HCEC 1CT (cell line): ENCODE measurements around the gene ITGA11.

ENCODE experiments used
- DNase-seq: peaks from one replicate; pipeline ENCODE4 v3.0.0-alpha.2; 2017

Gene ITGA11

DNA sequence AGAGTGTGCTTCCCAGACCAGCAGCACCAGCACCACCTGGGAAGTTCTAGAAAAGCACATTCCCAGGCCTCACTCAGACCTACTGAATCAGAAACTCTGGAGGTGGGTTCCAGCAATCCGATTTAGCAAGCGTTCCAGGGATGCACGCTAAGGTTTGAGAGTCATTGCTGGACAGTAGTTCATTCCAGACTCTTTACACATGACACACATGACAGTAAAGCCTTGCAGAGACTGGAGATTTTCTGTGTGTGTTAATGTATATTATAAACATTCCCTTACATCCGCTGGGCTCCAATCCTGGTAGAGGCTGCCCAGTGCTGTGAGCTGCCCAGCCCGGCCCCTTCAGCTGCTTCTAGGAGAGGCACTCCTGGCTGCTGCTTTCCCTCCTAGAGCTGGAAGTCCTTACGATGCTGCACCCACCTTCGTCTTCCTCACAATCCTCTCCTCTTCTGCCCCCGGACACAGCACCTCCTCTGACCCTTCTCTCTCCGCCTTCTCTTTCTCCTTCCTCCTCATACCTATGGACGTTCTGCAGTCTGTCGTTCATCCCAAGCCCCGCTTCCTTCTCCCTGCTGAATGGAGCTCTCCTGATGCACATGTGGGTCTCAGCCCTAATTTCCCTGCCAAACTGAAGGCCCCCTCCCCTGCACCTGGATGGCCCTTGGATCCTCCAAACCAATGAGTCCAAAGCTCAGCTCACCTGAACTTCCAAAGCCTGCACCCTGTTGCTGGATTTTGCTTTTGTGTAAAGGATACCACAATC is 44.4 kb downstream of the ITGA11 start:
- no peak for DNase-seq

DNA sequence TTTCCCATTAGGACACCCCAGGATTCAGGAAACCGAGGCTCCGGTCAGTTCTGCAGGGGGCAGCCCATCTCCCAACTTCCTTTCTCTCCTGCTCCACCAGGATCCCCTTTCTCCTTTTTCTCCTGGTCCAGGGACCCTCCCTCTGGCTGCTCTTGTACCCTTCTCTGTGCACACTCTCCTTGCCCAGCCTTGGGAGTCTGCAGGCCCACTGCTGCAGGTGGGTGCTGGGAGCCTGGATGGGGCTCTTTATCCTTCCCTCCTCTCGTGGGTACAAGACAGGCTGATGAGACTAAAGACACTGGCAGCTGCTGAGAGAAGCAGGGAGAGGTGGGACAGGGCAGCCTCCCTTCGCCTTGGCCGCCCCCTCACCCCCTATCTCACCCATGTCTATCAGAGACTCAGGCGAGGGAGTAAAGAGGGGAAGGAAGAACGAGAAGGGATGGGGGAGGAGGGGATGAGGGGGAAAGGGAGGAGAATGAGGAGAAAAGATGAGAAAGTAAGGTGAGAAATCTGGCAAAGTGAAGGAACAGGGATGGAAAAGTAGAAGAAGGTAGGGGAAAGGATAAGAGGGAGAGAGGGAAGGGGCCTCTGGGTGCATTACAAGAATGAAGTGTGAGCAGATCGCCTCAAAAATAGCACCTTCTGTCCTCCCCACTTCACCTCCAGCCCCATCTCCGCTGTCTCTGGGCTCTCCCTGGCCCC is 45.2 kb downstream of the ITGA11 start:
- DNase-seq: no peak

DNA sequence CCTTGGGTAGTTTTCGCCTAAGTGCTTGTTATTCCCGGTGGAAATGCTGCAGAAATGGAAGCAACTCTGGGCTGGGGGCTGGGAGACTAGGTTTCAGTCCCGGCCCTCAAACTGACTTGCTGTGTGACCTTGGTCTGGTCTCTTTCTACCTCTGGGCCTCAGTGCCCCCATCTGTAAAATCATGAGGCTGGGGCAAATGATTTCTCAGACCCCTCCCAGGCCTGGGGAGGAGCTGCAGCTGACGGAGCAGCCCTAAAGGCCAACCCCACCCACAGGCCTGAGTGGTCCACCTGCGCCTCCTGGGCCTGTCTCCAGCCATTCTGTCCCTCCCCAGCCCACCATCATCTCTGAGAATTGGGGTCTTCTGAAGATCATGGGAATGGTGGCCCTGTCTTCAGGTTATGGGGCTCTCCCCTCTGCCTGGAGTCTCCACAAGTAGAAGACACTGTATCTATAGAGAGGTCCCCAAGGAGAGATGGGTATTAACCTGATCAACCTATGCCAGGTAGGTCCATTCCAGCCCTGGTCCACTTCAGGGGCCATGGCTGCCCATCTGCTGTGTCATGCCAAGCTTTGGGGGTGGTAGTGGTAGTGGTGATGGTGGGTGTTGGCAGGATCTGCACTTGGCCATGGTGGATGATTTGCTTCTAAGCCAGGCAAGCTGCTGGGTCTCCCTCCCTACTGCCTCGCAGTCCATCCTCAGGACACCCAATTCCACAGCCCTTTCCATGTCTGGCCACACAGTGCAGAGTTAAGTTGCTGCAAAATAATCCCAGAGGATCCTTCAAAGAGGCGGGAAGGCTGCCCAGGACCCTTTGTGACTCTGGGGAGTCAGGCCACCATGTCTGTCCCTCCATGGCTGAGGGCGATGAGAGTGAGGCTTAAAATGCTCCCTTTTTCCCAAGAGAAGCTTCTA is 46.0 kb downstream of the ITGA11 start:
- DNase-seq: no peak

DNA sequence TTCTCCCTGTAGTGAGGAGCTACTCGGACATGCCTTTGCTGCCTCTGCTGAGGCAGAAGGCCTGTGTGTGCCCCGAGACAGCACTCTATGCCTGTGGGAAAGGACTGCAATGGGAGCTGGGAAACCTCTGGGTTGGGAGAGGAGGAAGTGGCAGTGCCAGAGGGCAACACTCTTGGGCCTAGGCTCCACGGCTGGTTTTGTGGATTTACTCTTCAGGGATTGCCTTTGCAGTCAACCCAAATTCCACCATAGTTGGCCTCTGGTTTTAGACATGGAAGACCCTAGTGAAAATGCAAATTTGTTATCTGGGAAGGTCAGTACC is 46.8 kb downstream of the ITGA11 start:
- no peak for DNase-seq

DNA sequence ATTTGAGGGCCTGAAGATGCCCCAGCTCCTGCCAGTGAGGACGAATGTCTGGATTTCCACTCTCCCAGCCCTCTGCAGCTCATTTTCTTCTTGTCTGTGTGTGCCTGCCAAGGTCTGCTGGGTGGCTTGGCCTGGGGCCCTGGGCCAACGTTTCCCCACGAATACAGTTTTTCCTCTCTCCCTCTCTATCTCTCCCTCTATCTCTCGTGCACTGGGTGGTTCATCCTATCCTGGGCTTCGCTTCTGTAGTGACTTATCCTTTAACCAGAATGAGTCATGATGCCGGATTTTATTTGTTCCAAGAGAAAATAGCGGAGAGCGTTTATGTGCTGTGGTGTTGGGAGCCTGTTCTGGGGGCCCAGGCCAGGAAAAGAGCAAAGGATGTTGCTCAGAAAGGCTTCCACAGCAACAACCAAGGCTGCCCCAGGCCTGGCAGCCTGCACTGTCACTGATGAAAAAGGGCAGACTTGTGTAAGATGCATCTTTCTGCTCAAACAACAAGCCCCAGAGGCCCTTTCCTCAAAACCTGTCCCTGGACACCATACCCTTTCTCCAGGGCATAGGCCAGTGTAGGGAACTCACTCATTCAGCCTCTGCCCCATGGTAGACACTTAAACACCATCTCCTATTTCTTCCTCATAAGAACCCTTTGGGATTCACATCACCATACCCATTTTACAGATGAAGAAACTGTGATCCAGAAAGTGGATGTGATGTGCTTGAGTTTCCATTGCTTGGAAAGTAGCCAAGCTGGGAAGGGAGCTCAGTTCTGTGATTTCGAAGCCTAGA is 47.3 kb downstream of the ITGA11 start:
- peak; percentile 91 for DNase-seq

DNA sequence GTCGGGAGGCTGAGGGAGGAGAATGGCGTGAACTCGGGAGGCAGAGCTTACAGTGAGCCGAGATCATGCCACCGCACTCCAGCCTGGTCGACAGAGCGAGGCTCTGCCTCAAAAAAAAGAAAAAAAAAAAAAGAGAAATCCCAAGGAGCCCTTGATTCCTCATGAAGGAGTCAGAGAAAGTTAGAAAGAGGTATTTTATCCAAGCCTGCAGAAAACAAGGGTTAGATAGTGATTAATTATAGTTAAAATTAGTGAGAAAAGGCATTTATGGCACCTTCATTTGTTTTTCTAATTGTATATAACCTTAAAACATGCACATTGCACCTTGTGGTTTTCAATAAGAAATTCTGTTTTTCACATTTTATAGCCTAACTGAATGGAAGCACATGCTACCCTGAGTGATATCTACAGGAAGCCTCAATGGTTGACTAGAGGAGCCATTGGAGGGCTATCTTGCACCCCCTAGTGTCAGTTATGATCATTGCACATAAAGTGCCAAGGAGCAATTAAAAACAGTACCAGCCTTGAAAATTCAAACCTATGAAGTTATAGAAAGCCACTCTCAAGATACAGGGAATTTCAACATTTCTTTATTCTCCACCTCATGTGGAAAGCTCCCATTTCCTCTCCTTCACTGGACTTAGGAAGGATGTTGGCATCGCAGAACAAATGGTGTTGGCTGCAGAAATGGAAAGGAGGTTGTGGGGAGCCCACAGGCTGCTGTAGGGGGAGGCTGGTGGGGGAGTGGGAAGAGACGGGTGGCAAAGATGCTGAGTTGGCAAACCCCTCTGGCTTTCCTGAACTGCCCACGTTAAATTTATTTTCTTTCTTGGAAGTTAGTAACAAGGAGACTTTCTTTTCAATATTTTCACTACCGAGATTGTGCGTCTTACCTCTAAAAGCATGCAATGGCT is 48.5 kb downstream of the ITGA11 start:
- DNase-seq: peak; percentile 47

DNA sequence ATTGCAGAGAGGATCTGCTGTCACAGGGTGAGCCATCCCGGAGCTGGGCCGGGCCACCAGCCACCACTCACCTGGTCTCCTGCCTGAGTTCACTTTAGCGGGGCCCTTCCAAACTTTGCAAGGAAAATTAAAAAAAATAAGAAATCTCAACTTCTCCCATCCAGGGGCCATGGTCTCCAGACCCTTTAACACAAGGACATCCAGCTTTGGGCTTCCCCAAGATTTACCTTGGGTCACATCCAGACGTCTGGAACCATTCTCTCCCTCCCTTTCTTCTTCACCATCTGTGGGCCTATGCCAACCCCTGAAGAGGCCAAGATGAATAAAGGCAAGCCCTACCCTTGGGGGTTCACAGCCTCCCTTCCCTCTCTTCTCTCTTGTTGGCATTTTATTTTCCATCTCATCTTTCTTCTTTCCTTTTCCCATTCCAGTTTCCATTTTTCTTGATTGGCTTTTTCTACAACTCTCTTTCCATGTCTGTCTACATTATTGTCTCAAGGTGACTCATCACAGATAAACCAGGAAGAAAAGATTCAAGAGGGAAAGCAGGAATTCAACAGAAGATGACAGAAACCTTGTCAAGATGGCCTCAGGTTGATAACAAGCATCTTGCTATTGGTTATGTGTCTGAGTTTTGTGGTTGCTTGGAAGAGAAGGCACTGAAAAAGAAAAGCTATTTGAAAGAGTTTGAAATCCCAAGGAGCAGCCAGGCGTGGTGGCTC is 49.5 kb downstream of the ITGA11 start:
- DNase-seq: no peak

DNA sequence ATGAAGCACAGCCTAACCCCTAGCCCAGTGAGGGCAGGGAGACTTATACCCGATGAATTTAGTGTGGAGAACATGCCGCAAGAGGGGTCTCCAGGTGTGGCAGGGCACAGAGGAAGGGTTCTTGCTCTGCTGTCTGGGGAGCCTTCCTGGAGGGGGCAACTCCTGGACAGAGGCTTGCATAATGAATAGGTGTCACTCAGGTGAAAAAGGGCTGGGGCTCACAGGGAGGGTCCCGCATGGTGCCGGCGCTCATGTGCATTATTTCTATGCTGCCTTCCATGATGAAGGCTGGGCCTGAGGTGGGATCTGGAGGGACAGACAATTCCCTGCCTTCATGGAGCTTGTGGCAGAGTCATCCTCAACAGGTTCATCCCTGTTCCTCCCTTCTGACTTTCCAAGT is 51.5 kb downstream of the ITGA11 start:
- no peak for DNase-seq

DNA sequence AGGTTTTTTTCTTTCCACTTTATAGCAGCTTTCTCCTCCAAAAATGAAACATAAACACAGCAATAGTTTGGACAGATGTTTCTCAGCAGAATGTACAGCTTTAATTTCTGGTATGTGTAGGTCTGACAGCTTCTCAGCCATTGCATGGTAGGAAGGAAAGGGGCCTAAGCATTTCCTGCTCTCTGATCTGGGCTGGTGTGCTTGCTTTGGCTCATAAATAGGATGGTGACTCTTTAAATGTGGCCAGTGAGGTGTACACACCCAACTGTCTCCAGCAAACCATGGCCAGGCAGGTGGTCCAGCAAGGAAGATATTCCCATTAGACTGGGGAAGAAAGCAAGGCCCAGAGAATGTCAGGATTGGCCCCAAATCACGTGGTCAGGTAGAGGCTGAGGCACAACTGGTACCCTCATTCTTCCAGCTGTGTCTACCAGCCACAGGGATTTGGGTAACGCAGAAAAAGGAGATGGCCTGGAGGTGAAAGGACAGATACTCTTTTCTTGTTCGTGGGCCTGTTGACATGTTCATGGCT is 52.1 kb downstream of the ITGA11 start:
- no peak for DNase-seq

DNA sequence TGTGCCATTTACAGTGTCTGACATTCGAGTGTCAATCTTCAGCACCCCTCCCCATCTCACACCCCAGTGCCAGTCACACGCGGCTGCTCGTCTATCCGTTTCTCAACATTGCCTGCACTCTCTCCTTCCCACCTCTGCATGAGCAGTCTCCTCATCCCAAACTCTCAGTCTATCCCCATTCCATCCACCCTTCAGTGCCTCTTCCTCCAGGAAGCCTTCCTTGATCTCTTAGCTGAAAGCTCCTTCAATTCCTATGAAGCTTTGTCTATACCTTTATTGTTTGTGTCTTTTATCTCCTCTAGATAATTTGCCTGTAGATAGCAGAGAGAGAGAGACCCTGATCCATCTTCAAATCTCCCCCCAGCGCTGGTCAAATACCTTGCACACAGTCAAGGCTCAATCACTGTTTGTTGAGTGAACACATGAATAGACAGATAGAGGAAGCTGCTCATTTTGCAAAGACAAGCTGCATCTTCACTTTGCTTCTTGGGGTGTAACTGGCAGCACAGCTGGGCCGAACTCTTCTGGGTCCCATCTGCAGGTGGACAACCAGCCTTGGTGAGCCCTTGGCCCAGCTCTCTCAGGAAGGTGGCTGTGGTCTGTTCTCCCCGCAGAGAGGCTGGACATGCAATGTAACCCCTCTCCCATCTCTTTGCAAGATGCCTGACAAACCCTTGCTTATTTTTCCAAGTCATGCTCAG is 52.8 kb downstream of the ITGA11 start:
- no peak for DNase-seq

DNA sequence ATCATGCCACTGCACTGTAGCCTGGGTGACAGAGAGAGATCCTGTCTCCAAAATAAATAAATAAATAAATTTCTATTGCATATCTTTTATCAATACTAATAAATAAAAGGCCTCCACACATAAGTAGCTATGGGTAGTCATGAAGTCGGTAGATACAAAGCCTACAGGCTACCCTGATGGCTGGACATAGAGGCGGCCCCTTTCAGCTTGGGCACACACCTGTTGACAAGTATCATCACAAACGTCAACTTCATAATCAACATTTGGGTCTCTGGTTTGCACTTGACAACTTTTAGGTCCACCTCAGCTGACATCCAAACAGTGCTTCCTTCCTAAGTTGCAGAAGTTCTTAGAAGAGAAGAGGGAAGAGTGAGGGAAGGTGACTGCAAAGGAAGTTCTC is 53.4 kb downstream of the ITGA11 start:
- no peak for DNase-seq

DNA sequence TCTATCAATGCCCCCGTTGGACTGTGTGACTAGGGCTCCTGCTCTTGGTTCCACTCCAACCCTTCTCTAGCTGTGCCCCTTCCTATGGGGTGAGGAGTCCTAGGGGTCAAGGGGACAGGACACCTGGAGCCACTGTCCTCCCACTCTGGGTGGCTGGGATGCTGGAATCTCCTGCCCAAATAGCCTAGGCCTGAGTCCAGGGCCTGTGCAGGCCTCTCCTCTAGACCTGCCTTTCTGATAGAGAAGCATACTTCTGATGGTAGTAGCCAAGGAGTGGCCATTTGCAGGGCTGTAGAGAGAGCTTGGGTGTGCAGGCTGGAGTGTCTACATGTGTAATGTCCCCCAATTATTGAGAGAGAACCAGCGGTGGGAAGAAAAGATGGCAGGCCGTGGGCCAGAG is 54.2 kb downstream of the ITGA11 start:
- DNase-seq: no peak

DNA sequence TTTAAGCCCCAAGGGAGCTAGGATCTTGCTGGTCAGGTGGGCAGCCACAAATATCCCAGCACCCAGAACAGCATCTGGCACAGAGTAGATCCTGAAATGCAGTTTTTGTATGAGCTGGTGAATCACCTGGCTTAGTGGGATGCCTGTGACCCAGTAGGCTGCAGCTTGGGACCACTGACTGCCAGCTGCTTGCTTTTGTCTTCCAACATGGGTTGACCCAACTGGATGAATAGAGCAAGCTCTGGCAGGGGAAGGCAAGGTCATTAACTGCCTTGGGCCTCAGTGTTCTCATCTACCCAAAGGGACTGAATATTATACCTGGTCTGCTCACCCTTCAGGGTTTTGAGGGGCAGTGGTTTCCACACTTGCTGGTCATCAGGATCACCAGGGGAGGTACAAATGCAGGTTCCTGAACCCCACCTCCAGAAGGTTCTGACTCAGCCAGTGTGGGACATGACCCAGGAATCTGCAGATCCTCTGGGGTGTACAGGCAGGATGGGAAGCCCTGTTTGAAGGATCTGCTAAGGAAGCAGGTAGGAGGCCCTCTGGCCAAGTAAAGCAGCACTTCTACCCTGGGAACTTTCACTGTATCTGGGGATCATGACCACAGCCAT is 55.4 kb downstream of the ITGA11 start:
- DNase-seq: no peak

DNA sequence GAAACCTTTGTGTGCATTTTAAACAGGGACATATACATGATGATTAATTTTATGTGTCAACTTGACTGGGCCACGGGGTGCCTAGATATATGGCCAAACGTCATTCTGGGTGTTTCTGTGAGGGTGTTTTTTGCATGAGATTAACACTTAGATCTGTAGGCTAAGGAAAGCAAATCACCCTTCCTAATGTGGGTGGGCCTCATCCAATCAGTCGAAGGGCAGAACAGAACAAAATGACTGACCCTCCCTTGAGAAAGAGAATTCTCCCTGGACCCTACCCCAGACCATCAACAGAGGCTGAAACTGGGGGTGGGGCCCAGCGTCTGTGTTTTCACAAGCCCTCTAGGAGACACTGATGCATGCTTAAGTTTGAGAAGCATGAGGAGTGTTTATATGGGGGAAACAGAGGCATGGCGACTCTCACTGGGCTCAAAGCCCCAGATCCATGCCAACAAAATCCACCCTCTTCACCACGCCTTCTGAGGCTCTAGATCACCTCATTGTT is 56.2 kb downstream of the ITGA11 start:
- DNase-seq: no peak

DNA sequence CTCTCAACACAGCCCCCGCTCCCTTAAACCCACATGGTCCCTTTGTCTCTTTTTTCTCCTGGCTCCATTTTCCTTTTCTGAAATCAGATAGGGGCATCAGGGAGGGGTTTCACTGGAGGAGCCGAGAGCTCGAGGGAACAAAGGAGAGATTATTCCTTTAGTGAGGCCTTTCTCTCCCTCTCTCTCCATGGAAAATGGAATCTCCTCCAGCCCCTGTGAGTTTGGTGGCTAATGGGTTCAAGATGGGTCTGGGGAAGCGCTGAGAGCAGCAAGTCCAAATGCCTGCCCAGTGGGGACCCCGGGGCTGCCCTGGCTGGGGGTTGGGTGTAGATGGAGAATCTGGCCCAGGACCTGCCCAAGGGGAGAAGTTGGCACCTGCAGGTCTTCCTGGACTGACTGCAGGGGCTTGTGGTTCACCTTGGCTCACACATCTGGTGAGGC is 56.8 kb downstream of the ITGA11 start:
- no peak for DNase-seq

DNA sequence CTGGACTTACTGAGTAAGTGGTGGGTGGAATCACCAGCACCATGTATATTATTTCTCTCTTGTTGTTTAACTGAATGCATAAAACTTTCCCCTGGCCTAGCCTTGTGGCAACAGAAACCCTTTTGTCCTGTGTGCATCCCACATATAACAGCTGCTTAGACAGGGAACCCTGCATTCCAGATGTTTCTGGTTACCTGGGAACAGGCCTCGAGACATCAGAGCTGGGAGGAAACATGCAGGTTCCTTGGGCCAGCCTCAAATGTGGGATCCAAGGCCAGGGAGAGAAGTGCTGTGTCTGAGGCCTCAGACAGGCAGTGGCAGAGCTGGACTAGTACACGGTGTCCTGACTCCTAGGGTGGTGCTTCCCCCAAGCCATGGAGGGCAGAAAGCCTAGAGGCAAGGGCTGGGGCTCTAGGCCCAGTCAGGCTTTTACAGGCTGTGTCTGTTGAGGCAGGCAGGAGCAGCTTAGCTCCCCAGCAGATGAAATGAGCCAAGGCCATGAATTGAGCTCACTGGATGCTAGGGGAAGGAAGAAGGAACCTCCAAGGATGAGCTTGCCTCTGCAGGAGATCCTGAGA is 57.7 kb downstream of the ITGA11 start:
- DNase-seq: no peak

DNA sequence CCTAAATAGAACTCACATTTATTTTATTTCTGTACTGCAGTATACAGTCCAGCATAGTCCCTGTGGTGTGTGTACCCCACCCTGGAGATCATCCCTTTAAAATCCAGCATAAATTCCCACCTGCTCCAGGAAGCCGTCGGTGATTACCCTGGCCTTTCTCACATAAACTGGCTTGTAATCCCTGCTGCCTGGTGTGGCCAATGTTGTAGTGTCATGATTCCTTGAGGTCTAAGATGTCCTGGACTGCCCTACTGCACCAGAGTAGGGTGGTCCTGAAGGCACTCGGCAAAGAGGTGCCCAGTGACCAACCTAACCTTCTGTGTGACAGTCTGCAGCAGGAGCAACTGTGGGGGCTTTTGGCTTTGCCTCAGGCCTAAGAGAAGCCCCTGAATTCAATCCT is 58.9 kb downstream of the ITGA11 start:
- DNase-seq: no peak

DNA sequence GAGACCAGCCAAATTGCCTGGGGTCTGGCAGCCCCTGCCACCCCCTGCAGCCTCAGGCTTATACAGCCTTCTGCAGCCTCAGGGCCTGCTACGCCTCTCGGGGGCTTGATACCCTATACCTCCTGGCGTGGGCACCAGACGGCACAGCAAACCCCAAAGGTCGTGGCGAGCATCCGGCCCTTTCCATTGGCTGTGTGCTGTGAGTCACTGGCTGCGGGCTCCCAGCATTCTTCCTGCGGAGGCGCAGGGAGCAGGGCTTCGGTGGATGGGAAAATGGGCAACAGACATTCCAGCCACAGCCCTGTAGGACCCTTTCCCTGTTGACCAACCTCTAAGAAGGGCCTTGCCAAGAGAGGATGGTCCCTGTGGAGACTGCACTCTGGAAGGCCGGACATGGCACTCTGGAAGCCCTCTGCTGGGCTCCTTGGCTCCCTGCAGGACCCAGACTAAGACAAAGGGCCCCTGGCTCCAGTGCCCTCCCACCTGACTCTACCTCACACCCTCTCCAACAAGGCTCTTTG is 59.6 kb downstream of the ITGA11 start:
- DNase-seq: peak; percentile 30

DNA sequence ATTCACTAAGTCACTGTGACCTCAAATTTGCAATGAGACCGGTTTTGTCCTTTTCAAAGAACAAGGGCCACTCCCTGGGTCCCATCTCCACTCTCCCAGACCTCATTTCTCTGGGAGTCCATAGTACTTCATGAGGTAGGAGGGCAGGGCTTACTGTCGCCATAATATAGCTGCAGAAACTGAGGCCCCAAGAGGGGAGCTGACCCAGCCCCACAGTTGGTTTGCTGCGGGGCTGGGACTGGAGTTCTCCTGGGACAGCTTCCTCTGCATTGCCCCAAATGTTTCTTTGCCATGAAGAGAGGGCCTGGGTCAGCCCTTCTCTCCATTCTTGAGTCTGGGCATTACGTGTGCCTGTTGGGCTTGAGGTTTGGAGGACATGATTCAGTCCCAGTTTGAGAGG is 60.1 kb downstream of the ITGA11 start:
- no peak for DNase-seq
